Measurements from ENCODE around the gene GCLC. TPM values are rescaled to one million over a fixed set of nuclear protein-coding genes. Genes with fewer than 3 reads are reported as not detected.

GCLC gene
- total RNA-seq, 1 donor from 2014 or later, result 37.0 TPM

- H3K36me3 ChIP-seq, result peaks cover 35% of the 10 kb centered on the region
- DNase-seq (no peak), ATAC-seq (no peak)
Measured at GRCh38 chr6:53513519-53513966, 31.4 kb downstream of the GCLC start.

GRCh38 chr6:53513056-53513455 lies 31.8 kb downstream of the GCLC start:
- intact Hi-C loops (cut with DNase I), result no loop called here
- DNase-seq (no peak), ATAC-seq (no peak)
- Histone ChIP-seq H3K9me3 (no peaks in the 10 kb centered on the region), H3K4me3 (no peak overlapping the region), H3K4me1 (no peaks in the 10 kb centered on the region), H3K36me3 (peaks cover 40% of the 10 kb centered on the region), H3K27me3 (ENCODE audit: low read depth) (no peaks in the 10 kb centered on the region), H3K27ac (no peak overlapping the region)
- no peak for TF ChIP-seq CTCF (IDR thresholded peaks at IDR 0.05)

More at GRCh38 chr6:53513519-53513966, 31.4 kb downstream of the GCLC start:
- Histone ChIP-seq H3K4me3 (no peak overlapping the region), H3K27me3 (ENCODE audit: low read depth) (no peaks in the 10 kb centered on the region), H3K4me1 (no peaks in the 10 kb centered on the region), H3K27ac (no peak overlapping the region), H3K9me3 (no peaks in the 10 kb centered on the region)
- intact Hi-C loops (cut with DNase I), result no loop called here
- no peak for TF ChIP-seq CTCF (IDR thresholded peaks at IDR 0.05)

- Histone ChIP-seq H3K27ac (no peak overlapping the region), H3K27me3 (ENCODE audit: low read depth) (no peaks in the 10 kb centered on the region), H3K4me3 (no peak overlapping the region), H3K4me1 (no peaks in the 10 kb centered on the region), H3K9me3 (no peaks in the 10 kb centered on the region), H3K36me3 (peaks cover 42% of the 10 kb centered on the region)
- no peak for DNase-seq
- no peak for ATAC-seq
- TF ChIP-seq CTCF (IDR thresholded peaks at IDR 0.05), result no peak
- intact Hi-C loops (cut with DNase I), result no loop called here
Measured at GRCh38 chr6:53512626-53513025, 32.3 kb downstream of the GCLC start.

GRCh38 chr6:53510746-53511145 lies 34.2 kb downstream of the GCLC start:
- no peaks in the 10 kb centered on the region for H3K27me3 ChIP-seq (ENCODE audit: low read depth)
- H3K4me1 ChIP-seq, result no peaks in the 10 kb centered on the region
- no peak for ATAC-seq
- no peaks in the 10 kb centered on the region for H3K9me3 ChIP-seq
- DNase-seq, result no peak
- H3K36me3 ChIP-seq, result peaks cover 55% of the 10 kb centered on the region
- no peak overlapping the region for H3K4me3 ChIP-seq
- no peak for TF ChIP-seq CTCF (IDR thresholded peaks at IDR 0.05)
- H3K27ac ChIP-seq, result no peak overlapping the region
- intact Hi-C loops (cut with DNase I), result no loop called here

GRCh38 chr6:53506872-53507271 lies 38.0 kb downstream of the GCLC start:
- no peak for TF ChIP-seq CTCF (IDR thresholded peaks at IDR 0.05)
- H3K9me3 ChIP-seq, result no peaks in the 10 kb centered on the region
- ATAC-seq (no peak), DNase-seq (no peak)
- peaks cover 63% of the 10 kb centered on the region for H3K36me3 ChIP-seq
- no peaks in the 10 kb centered on the region for H3K4me1 ChIP-seq
- no peaks in the 10 kb centered on the region for H3K27me3 ChIP-seq (ENCODE audit: low read depth)
- no peak overlapping the region for H3K4me3 ChIP-seq
- H3K27ac ChIP-seq, result no peak overlapping the region
- intact Hi-C loops (cut with DNase I), result no loop called here

- Histone ChIP-seq H3K36me3 (peaks cover 81% of the 10 kb centered on the region), H3K9me3 (no peaks in the 10 kb centered on the region), H3K4me1 (no peaks in the 10 kb centered on the region), H3K4me3 (no peak overlapping the region), H3K27ac (no peak overlapping the region), H3K27me3 (ENCODE audit: low read depth) (no peaks in the 10 kb centered on the region)
- DNase-seq (no peak), ATAC-seq (no peak)
- intact Hi-C loops (cut with DNase I), result no loop called here
- no peak for TF ChIP-seq CTCF (IDR thresholded peaks at IDR 0.05)
Measured at GRCh38 chr6:53504512-53504911, 40.4 kb downstream of the GCLC start.

All from lower lobe of right lung (tissue), 2 donors.